ENCODE measurements around the gene AATK.
"Not testable (repeated sequence)": the region's sequence is repeated elsewhere in the genome, so short reads cannot be mapped to it uniquely, and the experiment has no call there.

AATK gene

DNA sequence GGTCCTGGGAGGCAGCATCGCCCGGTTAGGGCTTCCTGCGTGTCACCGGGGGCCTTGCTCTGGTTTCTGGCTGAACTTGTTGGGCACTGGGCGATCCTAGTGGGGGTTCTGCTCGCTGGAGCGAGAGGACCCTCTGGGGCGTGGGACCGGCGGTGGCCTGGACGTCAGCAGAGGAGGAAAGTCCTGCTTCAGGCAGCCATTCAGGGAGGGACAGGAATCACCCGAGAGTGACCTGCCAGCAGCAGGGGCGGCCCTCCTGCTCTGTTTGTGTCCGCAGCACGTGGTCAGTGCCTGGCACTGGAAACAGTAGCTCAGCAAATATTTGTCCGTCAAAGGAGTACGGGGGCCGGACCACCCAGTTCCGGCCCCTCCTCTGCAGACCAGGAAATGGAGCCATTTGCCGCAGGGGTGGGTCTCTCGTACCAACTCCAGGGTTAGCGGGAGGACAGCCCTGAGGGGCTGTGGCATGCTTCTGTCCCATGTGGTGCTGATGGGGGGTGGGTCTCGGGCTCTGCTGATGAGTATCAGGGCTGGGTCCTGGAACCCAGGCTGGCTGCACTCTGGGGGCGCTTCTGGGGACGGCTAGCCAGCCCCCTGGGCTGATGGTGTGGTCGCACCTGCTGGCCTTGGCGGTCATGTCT lies 82.8 kb downstream of the AATK start:
- DNase-seq = no peak

DNA sequence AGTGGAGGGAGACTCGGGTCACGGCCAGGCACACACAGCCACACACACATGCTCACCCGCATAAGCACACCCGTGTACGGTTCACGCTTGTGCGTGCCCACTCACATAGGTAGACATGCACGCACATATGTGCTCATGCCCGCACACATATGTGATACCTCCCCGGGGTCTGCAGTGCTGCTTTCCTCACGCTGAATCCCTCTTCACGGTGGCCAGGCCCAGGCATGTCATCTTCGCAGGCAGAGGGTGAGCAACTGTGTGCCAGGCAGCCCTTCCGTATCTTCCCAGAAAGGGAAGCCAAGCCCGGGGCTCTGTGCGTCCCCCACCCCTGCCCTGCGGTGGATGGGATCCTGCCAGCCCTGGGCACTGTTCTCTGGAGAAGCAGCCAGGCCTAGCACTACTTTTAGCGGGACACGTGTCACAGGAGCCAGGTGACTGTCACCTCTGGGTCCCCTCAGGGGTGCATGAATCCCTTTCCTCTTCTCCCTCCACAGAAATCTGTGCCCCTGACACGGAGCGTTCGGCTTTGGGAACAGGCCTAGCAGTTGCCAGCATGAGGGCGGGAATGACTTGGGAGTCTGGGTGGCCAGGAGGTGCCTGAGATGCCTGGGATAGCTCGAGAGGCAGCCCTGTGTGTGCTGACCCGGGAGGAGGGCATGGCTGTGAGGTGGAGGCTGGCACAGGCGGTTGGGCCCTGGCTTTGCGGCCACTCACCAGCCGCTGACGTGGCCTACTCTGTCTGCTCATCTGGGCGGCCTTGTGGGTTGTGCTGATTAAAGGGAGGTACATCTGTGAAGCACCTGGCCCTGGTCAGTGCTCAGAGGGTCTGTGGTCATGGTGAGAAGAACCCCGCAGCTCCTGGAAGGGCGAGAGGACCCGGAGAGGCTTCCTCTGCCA lies 83.6 kb downstream of the AATK start:
- DNase-seq = no peak

DNA sequence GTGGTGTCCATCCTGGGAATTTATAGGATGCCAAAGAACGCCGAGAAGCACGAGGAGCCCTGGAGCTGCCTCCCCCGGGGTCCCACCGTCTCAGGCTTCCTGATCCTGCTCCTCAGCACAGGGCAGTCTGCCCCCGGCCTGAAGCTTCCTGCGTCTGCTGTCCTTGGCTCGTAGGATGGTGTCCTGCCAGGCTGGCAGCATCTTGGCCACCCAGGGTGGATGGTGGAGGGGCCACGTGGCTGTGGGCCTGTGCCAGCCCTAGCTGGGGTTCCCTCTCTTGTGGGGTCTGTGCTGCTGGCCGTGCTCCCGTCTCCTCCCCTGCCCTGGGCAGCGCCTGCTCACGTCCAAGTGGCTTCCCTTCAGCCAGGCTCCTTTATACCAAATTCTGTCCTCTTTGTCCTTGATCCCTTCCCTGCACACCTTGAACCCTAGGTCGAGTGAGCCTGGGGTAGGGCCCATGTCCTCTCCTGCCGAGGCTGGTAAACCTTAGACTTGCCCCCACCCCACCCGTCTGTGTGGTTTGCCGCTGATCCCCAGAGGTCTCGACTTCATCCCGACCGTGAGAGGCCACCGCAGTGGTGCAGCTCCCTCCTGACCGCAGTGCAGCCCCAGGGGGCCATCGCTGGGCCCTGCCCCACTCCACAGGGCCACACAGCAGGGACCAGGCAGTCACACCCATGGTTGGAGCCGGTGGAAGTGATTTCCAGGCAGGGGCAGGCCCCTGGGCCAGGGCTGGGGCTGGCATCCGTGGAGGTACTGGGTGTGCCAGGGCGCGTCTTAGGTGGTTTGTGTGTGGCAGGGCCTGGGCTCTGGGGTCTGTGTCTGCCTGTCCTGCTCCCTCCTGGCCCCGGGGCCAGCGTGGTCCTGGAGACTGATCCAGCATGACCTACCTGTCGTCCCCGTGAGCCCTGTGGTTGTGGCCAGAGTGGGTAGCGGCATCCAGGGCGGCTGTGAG lies 84.5 kb downstream of the AATK start:
- DNase-seq = no peak

DNA sequence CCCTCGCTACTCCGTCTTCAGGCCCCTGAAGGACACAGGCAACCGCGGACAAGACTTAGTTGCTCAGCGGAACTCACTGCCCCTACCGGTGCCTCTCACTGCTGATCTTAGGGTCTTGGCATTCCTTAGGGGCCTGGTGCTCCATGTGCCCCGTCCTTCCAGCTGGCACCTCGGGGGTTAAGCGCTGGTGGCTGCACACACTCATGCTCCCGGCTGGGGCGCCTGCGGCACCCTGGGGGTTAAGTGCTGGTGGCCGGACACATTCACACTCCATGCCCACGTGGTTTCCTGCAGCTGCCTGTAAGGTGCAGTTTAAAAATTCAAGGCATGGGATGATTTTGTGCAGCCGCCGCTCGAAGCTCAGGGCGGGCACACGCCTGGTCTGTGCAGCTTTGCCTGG lies 86.0 kb downstream of the AATK start:
- no peak for DNase-seq

DNA sequence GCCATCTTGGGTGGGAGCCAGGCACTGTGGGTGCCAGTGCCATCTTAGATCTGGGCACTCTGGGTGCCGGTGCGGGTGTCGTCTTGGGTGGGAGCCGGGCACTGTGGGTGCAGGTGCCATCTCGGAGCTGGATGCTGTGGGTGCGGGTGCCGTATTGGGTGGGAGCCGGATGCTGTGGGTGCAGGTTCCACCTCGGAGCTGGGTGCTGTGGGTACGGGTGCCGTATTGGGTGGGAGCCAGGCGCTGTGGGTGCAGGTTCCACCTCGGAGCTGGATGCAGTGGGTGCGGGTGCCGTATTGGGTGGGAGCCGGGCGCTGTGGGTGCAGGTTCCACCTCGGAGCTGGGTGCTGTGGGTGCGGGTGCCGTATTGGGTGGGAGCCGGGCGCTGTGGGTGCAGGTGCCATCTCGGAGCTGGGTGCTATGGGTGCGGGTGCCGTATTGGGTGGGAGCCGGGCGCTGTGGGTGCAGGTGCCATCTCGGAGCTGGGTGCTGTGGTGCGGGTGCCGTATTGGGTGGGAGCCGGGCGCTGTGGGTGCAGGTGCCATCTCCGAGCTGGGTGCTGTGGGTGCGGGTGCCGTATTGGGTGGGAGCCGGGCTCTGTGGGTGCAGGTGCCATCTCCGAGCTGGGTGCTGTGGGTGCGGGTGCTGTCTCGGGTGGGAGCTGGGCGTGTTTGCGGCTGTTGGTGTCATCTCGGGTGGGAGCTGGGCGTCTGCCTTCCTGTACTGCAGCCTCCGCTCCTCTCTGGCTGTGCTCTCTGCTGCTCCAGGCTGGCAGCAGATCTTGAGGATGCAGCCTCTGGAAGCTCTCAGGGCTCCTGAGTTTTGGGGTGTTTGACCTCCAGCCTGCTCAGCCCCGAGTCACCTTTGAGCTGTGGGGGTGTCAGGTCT lies 87.8 kb downstream of the AATK start:
- DNase-seq = not testable (repeated sequence)

DNA sequence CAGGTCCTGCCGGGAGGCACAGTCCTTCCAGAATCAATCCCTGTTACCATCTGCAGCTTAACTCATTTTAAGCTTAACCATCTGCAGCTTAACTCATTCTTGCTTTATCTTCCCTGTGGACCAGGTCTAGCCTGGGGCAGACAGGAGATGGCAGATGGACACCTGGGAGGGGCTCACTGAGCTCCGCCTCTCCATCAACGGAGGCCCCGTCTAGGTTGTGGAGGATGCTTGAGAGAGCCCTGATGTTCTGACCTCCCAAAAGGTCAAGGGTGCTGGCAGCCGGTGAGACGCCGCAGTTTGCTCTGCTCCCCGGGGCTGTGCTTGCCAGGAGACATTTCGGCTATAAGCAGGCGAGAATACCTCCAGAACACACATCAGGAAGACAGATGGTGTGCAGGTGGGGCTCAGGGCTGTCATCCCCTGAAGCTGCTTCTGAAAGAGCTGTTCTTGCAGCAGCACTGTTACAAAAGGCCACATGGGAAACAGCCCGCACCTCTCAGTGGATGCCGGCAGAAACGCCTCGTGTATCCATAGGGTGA lies 89.8 kb downstream of the AATK start:
- no peak for DNase-seq

- no peak for DNase-seq
These were observed 90.7 kb downstream of the AATK start for GRCh38 chr17:81075307-81075706.

DNA sequence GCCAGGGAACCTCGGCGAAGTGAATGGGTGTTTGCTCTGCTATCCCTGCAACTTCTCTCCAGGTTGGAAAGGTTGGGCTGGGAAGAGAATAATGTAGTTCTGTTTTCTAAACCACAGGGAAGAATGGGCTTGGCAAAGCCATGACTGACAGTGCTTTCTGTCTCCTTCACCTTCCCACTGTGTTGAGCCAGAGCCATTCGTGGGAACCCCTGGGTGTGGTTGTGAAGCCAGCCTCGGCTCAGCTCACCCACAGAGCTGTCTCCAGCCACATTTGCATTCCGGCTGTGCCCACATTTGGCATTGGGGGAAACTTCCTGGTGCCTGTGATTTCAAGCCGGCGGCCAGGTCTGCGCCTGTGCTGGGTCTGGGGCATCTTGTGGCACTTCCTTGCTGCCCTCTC lies 91.1 kb downstream of the AATK start:
- DNase-seq = no peak

- DNase-seq = no peak
These were observed 91.8 kb downstream of the AATK start for GRCh38 chr17:81073967-81074839.

DNA sequence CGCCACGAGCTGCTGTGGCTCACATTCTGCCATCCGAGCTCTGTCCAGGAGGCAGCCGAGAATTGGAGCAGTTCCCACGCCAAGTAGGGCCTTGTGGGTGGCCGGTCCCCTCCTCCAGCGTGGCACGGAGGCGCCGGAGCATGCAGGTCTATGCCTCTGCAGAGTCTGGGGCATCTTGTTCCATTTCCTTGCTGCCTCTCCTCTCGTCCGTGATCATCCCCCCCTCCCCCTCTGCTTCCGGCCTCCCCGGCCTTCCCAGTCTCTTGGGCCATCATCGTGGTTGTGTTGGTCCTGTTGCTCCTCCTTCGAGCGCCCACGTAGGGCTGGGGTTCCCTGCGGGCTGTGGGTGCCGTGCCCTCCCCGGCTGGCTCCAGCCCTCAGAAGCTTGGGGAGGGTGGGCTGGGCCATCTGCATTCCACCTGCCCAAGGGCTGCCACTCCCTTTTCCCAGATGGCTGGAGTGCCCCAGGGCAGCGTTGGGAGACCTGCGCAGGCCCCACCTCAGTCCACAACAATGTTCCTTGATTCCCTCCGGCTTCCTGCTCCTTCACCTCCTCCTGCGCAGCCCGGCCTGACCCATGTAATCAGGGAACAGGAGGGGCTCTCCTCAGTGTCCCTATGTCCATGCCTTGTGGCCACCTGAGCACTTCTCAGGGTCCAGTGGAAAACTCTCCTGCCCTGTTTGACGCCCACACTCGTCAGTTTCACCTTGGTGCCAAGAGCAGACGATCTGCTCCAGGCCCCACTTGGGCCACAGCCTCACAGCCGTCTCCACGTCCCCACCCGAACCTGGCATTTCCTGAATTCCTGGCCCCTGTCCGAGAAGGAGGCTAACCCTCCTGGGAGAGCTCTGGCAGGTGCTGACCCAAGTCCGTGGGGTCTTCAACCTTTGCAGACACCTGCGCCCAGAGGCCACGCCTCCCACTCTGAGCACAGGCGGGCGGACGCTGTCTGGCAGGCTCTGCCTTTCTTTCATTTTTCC lies 94.0 kb downstream of the AATK start:
- no peak for DNase-seq

DNA sequence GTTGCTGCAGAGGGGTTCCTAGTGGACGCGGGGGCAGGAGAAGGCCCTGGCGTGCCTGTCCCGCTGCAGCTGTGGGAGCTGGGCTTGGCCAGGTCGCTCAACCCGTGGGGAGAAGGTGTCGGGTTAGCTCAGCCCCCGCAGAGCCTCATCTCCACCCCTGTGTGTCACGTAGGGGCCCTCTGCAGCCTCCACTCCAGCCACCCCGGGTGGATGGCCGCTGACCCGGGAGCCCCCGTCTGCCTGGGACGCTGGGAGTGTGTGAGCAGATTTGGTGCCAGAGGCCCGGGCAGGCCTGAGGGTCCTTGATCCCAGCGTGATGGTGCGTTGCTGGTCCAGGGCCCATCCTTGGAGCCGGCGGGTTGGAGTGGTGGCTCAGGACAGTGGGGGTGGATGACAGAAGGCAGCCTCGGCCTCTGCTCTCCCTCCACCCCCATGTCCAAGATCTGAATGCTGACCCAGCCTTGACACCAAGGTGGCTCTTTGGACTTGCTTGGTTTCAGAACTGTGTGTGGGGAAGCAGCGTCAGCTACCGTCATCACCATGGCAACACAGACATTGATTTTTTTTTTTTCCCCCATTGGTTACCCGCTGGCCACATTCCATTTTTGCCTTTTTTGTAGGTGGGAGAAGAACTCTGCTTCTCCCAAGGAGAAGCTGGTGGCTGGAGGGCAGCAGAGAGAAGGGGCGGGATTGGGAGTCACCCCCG lies 95.3 kb downstream of the AATK start:
- no peak for DNase-seq

GRCh38 chr17:81069135-81069645 lies 96.8 kb downstream of the AATK start:
- DNase-seq = no peak

DNA sequence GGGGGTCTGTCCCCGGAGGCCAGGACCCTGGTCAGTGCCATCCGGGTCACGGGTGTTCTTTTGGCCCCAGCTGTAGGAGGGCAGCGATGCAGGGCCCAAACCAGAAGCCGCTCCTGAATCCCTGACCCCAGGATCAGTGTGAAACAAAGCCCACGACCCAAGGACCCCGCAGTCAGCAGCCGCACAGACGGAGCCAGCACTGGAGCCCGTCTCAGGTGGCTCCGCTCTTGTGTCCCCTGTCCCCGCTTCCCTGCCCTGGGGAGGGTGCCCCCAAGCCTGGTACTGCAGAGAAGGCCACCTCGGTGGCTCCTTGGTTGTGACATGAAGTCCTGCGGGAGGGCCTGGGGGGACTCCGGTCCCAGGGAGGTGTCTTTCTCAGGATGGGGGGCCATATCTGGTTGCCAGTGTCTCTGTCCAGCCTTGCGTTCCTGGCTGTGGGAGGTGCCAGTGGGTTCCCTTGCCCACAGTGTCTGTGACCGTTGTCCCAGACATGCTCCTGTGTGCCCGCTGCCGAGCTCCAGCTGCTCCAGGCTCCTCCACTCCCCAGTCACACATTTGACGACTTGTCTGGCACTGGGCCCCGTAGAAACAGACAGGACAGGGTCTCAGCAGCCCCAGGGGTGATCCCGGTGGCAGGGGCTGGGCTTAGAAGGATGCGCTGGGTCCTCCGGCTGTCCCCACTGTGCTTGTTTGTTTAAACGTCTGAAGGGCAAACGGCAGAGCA lies 97.4 kb downstream of the AATK start:
- DNase-seq = no peak

DNA sequence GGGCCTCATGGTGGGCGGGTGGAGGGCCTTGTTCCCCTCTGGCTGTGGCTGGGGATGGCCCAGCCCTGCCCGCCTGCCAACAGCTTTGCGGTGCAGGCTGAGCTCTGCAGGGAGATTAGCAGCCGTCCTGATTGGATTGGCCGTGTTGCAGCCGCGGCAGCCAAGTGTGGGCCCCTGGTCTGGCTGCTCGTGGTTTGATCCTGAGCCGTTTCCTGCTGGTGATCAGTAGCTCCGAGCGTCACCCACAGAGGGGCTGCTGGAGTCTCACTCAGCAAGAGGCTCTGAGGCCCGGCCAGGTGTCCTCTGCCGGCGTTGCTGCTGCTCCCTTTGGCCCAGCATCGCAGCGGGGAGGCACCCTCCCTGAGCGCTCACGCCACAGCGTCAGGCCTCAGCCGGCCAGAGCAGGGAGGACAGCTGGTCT lies 98.6 kb downstream of the AATK start:
- no peak for DNase-seq

Measured in activated gamma-delta T cell treated with Interleukin-2 at 50 U/mL for 16 hours (primary cell).